PC-3 (cell line): ENCODE data around the gene RBFOX2.

Source experiments
- CTCF ChIP-seq: fragments of 300-600 bp; sonication (generic); conservative IDR thresholded peaks from 2 replicates; pipeline ENCODE4 v1.5.1; 2017; ENCODE audit warnings: antibody characterized with exemption, low read depth, mild to moderate bottlenecking, low read length
- EZH2 ChIP-seq: fragments of 300-600 bp; sonication (generic); IDR thresholded peaks from one replicate; pipeline ENCODE4 v1.6.1; 2017; ENCODE audit warnings: antibody characterized with exemption, mild to moderate bottlenecking, low read length; ENCODE audit not compliant: unreplicated experiment
- EZH2phosphoT487 ChIP-seq: fragments of 300-600 bp; sonication (generic); IDR thresholded peaks from 2 replicates; pipeline ENCODE4 v1.6.1; 2018; ENCODE audit warnings: mild to moderate bottlenecking, antibody characterized with exemption, low read length, borderline replicate concordance

DNA sequence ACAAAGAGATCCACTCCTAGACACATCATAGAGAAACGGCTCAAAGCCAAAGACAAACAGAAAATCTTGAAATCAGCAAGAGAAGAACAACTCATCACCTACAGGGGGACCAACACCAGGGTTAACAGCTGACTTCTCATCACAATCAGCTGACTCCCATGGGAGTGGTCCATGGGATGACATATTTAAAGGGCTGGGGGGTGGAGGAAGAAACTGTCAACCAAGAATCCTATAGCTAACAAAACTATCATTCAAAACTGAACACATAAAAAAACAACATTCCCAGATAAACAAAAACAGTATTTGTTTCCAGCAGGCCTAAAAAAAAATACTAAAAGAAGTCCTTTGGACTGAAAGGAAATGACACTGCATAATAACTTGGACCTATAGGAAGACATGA, 224.2 kb downstream of the RBFOX2 start:
- TF ChIP-seq CTCF, result no peak
- no peak for TF ChIP-seq EZH2
- no peak for TF ChIP-seq EZH2phosphoT487
